GM12872 (cell line): ENCODE results near the gene PAX2.

Experiments
- CTCF ChIP-seq: IDR thresholded peaks from 3 replicates; pipeline ENCODE4 v1.5.1; 2011; ENCODE audit warnings: low read depth, mild to moderate bottlenecking, low read length, moderate library complexity; ENCODE audit not compliant: insufficient read depth

PAX2 gene

DNA sequence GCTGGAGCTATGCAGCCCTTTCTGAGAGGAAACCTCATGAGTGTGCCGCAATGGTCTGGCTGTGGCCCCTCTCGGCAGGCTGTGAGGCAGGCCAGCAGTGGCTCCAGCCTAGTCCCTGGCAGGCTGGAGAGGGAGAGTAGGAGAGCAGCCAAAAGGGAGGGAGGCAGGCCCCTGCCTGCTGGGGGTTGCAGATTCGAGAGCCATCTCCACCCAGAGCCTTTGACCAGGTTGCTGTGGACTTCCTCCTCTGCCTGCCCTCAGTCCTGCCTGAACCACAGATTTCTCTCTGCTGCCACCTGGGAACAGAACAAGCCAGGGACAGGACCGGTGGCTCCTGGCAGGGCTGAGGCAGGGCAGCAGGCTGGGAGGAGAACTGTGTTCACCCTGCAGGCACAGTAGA is 13.9 kb downstream of the PAX2 start:
- no peak for TF ChIP-seq CTCF

DNA sequence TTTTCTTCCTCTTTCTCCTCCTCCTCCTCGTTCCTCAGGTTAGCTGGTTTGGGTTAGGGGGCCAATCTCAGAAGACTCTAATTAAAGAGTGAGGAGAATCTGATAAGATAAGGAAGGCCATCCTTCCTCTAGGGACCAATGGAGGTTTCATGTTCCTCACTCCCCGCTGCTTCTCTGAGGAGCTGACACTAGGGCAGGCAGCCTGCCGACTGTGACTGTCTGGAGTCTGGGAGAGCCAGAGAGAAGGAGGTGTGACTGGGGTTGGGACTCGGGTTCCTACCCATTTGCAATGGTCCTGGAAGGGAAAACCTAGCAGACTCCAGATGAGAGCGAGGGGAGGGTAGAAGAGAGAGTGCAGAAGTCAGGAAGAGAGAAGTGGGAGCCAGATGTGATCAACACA is 15.3 kb downstream of the PAX2 start:
- TF ChIP-seq CTCF = no peak

DNA sequence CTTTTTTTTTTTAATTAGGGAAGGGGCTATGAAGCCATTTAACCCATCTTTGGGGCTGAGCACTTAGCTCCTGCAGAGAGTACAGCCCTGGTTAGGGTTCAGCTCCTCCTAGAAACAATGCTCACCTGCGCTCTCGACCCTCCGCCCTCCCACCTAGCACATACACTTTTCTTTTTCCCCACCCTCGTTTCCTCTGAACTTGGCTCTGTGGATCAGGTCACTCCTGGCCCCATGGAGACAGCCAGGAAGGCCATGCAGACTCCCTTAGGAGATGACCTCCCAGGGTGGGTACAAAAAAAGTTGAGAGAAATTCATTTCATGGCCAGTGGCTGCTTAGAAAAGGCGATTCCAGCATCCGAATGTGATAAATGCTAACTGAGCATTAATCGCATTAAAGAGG is 15.8 kb downstream of the PAX2 start:
- no peak for TF ChIP-seq CTCF

- TF ChIP-seq CTCF = no peak
Measured at GRCh38 chr10:100763043-100763747, 17.8 kb downstream of the PAX2 start.

DNA sequence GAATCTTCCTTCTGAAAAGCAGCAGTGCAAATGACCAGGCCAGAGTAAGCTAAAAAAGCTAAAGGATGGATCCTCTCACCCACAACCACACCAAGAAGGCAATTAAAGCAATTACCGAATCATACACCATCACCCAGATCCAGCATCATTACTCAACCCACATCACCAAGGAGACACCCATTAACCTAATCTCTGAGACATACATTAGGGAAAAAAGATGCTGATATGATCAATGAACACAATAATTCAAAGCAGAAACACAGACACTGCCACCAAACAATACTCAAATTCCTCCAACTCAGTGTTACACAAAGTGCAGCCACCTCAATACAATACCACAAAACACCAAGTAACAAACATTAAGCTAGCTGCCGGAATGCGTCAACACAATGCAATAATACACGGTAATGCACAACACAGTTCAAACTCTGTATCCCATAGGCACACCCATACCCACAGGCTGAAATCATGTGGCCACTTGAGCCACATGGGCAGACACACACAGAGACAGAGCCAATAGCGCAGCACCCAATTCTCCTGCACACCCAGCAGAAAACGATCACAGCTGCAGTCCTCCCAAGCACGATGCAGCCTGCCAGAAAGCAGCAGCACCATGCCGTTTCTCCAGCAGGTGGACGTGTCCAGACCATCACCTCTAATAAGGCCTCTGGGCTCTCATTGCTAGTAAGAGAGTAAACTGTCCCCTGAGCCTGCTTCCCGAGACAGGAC is 21.5 kb downstream of the PAX2 start:
- no peak for TF ChIP-seq CTCF

GRCh38 chr10:100767422-100767775 is 22.0 kb downstream of the PAX2 start:
- TF ChIP-seq CTCF = no peak

DNA sequence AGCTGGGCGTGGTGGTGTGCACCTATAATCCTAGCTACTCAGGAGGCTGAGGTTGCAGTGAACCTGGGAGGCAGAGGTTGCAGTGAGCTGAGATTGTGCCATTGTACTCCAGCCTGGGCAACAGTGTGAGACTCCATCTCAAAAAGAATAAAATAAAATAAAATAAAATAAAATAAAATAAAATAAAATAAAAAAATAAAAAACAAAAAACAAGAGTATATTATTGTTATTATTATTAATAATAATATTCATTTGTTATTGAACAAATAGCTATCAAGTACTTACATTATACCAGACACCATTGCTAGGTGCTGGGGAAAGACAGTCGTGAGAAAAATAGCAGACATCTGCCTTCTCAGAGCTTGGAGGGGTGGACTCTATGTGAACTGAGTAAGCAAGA is 24.1 kb downstream of the PAX2 start:
- TF ChIP-seq CTCF = no peak
